ENCODE data around the gene KRTAP10-1.

Gene KRTAP10-1

GRCh38 chr21:44549525-44550211, 9.7 kb upstream of the KRTAP10-1 start:
- Histone ChIP-seq H3K27ac (ENCODE audit: low read depth, low read length, poor library complexity, severe bottlenecking) (no peak overlapping the region), H3K4me1 (ENCODE audit: insufficient read depth, low read length, severe bottlenecking) (no peaks in the 10 kb centered on the region), H3K4me3 (ENCODE audit: low read depth, low read length, poor library complexity, severe bottlenecking) (no peak overlapping the region), H3K9me2 (ENCODE audit: low read depth, low read length) (no peaks in the 10 kb centered on the region), H3K27me3 (ENCODE audit: insufficient read depth, low read length) (peaks cover 6% of the 10 kb centered on the region; the same call in 1 of the 2 replicates), H3K9ac (ENCODE audit: low read length) (no peak overlapping the region), H3K9me3 (ENCODE audit: low read length) (peaks cover 8% of the 10 kb centered on the region), H3F3A (ENCODE audit: insufficient read depth, low read length) (no peaks in the 10 kb centered on the region), H3K36me3 (ENCODE audit: insufficient read depth, low read length) (no peaks in the 10 kb centered on the region), H3K4me2 (ENCODE audit: low read length) (no peak overlapping the region), H2AFZ (ENCODE audit: low read length) (no peak overlapping the region), H3K79me2 (ENCODE audit: insufficient read depth, low read length) (no peaks in the 10 kb centered on the region), H4K20me1 (ENCODE audit: insufficient read depth, low read length) (no peaks in the 10 kb centered on the region)
- TF ChIP-seq CTCF (IDR thresholded peaks at IDR 0.05; ENCODE audit: low read length) (no peak), EZH2 (IDR thresholded peaks at IDR 0.05; ENCODE audit: borderline replicate concordance, low read length) (no peak)

- peaks cover 6% of the 10 kb centered on the region; the same call in 1 of the 2 replicates for H3K27me3 ChIP-seq (ENCODE audit: insufficient read depth, low read length)
- H3K9me3 ChIP-seq (ENCODE audit: low read length) = peaks cover 8% of the 10 kb centered on the region
- no peak overlapping the region for H3K4me2 ChIP-seq (ENCODE audit: low read length)
- H3K36me3 ChIP-seq (ENCODE audit: insufficient read depth, low read length) = no peaks in the 10 kb centered on the region
- H2AFZ ChIP-seq (ENCODE audit: low read length) = no peak overlapping the region
- H3K27ac ChIP-seq (ENCODE audit: low read depth, low read length, poor library complexity, severe bottlenecking) = no peak overlapping the region
- TF ChIP-seq CTCF (IDR thresholded peaks at IDR 0.05; ENCODE audit: low read length) (no peak), EZH2 (IDR thresholded peaks at IDR 0.05; ENCODE audit: borderline replicate concordance, low read length) (no peak)
- no peak overlapping the region for H3K9ac ChIP-seq (ENCODE audit: low read length)
- no peaks in the 10 kb centered on the region for H3F3A ChIP-seq (ENCODE audit: insufficient read depth, low read length)
- H4K20me1 ChIP-seq (ENCODE audit: insufficient read depth, low read length) = no peaks in the 10 kb centered on the region
- H3K4me1 ChIP-seq (ENCODE audit: insufficient read depth, low read length, severe bottlenecking) = no peaks in the 10 kb centered on the region
- no peaks in the 10 kb centered on the region for H3K79me2 ChIP-seq (ENCODE audit: insufficient read depth, low read length)
- H3K4me3 ChIP-seq (ENCODE audit: low read depth, low read length, poor library complexity, severe bottlenecking) = no peak overlapping the region
- no peaks in the 10 kb centered on the region for H3K9me2 ChIP-seq (ENCODE audit: low read depth, low read length)
Measured at GRCh38 chr21:44548922-44549321, 8.9 kb upstream of the KRTAP10-1 start.

GRCh38 chr21:44548381-44548780, 8.4 kb upstream of the KRTAP10-1 start:
- no peak overlapping the region for H3K9ac ChIP-seq (ENCODE audit: low read length)
- H3F3A ChIP-seq (ENCODE audit: insufficient read depth, low read length) = no peaks in the 10 kb centered on the region
- H3K79me2 ChIP-seq (ENCODE audit: insufficient read depth, low read length) = no peaks in the 10 kb centered on the region
- no peaks in the 10 kb centered on the region for H3K4me1 ChIP-seq (ENCODE audit: insufficient read depth, low read length, severe bottlenecking)
- no peak overlapping the region for H3K27ac ChIP-seq (ENCODE audit: low read depth, low read length, poor library complexity, severe bottlenecking)
- no peak overlapping the region for H3K4me2 ChIP-seq (ENCODE audit: low read length)
- H3K36me3 ChIP-seq (ENCODE audit: insufficient read depth, low read length) = no peaks in the 10 kb centered on the region
- H2AFZ ChIP-seq (ENCODE audit: low read length) = no peak overlapping the region
- TF ChIP-seq CTCF (IDR thresholded peaks at IDR 0.05; ENCODE audit: low read length) (no peak), EZH2 (IDR thresholded peaks at IDR 0.05; ENCODE audit: borderline replicate concordance, low read length) (no peak)
- peaks cover 8% of the 10 kb centered on the region for H3K9me3 ChIP-seq (ENCODE audit: low read length)
- no peaks in the 10 kb centered on the region for H4K20me1 ChIP-seq (ENCODE audit: insufficient read depth, low read length)
- no peak overlapping the region for H3K4me3 ChIP-seq (ENCODE audit: low read depth, low read length, poor library complexity, severe bottlenecking)
- no peaks in the 10 kb centered on the region for H3K9me2 ChIP-seq (ENCODE audit: low read depth, low read length)
- H3K27me3 ChIP-seq (ENCODE audit: insufficient read depth, low read length) = peaks cover 6% of the 10 kb centered on the region; the same call in 1 of the 2 replicates

All from OCI-LY1 (cell line).